Endometrial microvascular endothelial cells (primary cell): ENCODE data around the gene USF3. TPM values are rescaled to one million over a fixed set of nuclear protein-coding genes. Genes with fewer than 3 reads are reported as not detected.

Experiments used
- in situ Hi-C: cut with HindIII; loops from 2 replicates; pipeline ENCODE4 v1.10.0; 2017; ENCODE audit warnings: low sequenced_read_pairs, low pct_unique_long_range_greater_than_20kb; ENCODE audit errors: inconsistent ontology term
- total RNA-seq: library from RNA; depleted of rRNA; stranded (reverse); fragments of >200 nt; gene quantifications from one replicate; pipeline ENCODE4 v1.2.3, GENCODE V29; 2015; ENCODE audit errors: inconsistent ontology term

USF3 gene
- total RNA-seq, 1 donor from 2014 or later: 7.6 TPM

- in situ Hi-C loops: no loop called here
Observed at GRCh38 chr3:113712129-113712528, 15.7 kb upstream of the USF3 start.

- in situ Hi-C loops: no loop called here
Observed at GRCh38 chr3:113707835-113708234, 11.4 kb upstream of the USF3 start.

GRCh38 chr3:113698956-113699355 is 2.5 kb upstream of the USF3 start:
- in situ Hi-C loops: no loop called here

- in situ Hi-C loops: no loop called here
Observed at GRCh38 chr3:113698213-113698742, 1.8 kb upstream of the USF3 start.

GRCh38 chr3:113697500-113698090 is 1.2 kb upstream of the USF3 start:
- in situ Hi-C loops: no loop called here

GRCh38 chr3:113696658-113697499 is 437 bp upstream of the USF3 start:
- in situ Hi-C loops: no loop called here

GRCh38 chr3:113695431-113695785 is 1.0 kb downstream of the USF3 start:
- in situ Hi-C loops: no loop called here

GRCh38 chr3:113690482-113690881 is 6.0 kb downstream of the USF3 start:
- in situ Hi-C loops: no loop called here

- in situ Hi-C loops: no loop called here
Observed at GRCh38 chr3:113685956-113686721, 10.3 kb downstream of the USF3 start.

GRCh38 chr3:113685124-113685523 is 11.3 kb downstream of the USF3 start:
- in situ Hi-C loops: no loop called here

- in situ Hi-C loops: no loop called here
Observed at GRCh38 chr3:113684271-113684819, 12.1 kb downstream of the USF3 start.

- in situ Hi-C loops: no loop called here
Observed at GRCh38 chr3:113678773-113679172, 17.7 kb downstream of the USF3 start.

- in situ Hi-C loops: no loop called here
Observed at GRCh38 chr3:113677737-113678136, 18.7 kb downstream of the USF3 start.

- in situ Hi-C loops: no loop called here
Observed at GRCh38 chr3:113676261-113676660, 20.2 kb downstream of the USF3 start.

GRCh38 chr3:113673593-113673992 is 22.8 kb downstream of the USF3 start:
- in situ Hi-C loops: no loop called here

GRCh38 chr3:113668015-113668414 is 28.4 kb downstream of the USF3 start:
- in situ Hi-C loops: no loop called here

GRCh38 chr3:113664523-113665094 is 31.8 kb downstream of the USF3 start:
- in situ Hi-C loops: no loop called here

GRCh38 chr3:113663761-113664160 is 32.7 kb downstream of the USF3 start:
- in situ Hi-C loops: no loop called here

- in situ Hi-C loops: no loop called here
Observed at GRCh38 chr3:113663324-113663750, 33.1 kb downstream of the USF3 start.
